ENCODE results near the gene DMD.

- TF ChIP-seq, protein P1, sequence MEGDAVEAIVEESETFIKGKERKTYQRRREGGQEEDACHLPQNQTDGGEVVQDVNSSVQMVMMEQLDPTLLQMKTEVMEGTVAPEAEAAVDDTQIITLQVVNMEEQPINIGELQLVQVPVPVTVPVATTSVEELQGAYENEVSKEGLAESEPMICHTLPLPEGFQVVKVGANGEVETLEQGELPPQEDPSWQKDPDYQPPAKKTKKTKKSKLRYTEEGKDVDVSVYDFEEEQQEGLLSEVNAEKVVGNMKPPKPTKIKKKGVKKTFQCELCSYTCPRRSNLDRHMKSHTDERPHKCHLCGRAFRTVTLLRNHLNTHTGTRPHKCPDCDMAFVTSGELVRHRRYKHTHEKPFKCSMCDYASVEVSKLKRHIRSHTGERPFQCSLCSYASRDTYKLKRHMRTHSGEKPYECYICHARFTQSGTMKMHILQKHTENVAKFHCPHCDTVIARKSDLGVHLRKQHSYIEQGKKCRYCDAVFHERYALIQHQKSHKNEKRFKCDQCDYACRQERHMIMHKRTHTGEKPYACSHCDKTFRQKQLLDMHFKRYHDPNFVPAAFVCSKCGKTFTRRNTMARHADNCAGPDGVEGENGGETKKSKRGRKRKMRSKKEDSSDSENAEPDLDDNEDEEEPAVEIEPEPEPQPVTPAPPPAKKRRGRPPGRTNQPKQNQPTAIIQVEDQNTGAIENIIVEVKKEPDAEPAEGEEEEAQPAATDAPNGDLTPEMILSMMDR (IDR thresholded peaks at IDR 0.05; ENCODE audit: low read length), result no peak
- TF ChIP-seq EZH2phosphoT487 (IDR thresholded peaks at IDR 0.05; ENCODE audit: low read length), result no peak
Observed at GRCh38 chrX:32496671-32497070, 714.7 kb downstream of the DMD start.

Data from MM.1S (cell line).